GM21526 (cell line): ENCODE results near the gene GSC2.

Experiments used
- ATAC-seq: cut with Tn5 transposase; IDR thresholded peaks from one replicate; pipeline ENCODE4 v1.9.1; 2021; ENCODE audit warnings: moderate library complexity; ENCODE audit not compliant: unreplicated experiment, low FRiP score

GSC2 gene

DNA sequence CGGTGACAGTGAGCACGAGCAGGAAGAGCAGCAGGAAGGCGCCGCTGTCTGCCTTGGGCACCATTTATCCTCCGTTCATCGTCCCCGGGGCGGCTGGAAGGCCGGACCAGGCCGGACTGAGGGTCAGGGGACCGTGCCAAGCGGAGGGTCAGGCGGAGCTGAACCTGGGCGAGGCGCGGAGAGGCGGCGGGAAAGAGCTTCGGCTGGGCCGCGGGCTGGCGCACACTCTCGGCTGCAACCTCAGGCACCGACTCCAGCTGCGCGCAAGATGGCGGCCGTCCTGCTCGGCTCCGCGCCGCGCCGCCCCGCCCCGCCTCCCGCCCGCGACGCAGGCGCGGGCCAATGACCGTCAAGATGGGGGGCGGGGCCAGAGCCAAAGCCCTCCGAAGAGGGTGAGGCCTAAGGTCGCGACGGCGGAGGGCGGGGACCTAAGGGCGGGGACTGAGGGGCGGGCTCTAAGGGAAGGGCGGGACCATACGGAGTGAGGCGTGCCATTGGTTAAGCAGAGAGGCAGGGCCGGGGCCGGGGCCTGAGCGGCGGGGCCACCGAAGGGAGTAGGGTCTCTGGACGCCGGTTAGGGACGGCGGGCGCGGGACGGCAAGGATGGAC, 27.8 kb downstream of the GSC2 start, which contains the start of gene DGCR2:
Gene DGCR2 (minus strand): TSS at position 270 of the 609 bp plus-strand sequence. CDS start 206 bp downstream, at position 64.
- ATAC-seq, result peak; percentile 62

DNA sequence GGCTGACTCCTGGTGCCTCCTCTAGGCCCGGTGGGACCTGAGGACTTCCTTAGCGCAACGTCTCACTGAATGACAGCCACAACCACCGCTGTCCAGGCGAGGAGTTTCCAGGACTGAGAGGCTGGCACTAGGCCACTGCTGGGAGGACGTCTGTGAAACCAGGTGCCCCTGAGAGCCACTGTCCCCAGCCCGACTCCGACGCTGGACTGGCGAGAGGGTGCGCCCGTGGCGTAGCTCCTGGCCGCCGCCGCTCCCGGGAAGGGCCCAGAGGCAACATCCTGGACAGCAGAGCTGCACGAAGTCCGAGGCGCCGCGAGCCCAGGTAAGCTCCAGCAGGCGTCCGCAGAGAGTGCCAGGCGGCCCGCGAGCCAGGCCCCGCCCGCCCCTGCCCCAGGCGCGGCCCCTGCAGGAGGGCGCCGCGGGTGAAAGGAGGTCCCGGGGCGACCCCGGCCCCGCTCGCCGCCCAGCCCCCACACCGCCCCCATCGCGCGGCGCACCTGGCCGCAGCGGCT, 28.4 kb downstream of the GSC2 start:
- ATAC-seq, result peak; percentile 16

DNA sequence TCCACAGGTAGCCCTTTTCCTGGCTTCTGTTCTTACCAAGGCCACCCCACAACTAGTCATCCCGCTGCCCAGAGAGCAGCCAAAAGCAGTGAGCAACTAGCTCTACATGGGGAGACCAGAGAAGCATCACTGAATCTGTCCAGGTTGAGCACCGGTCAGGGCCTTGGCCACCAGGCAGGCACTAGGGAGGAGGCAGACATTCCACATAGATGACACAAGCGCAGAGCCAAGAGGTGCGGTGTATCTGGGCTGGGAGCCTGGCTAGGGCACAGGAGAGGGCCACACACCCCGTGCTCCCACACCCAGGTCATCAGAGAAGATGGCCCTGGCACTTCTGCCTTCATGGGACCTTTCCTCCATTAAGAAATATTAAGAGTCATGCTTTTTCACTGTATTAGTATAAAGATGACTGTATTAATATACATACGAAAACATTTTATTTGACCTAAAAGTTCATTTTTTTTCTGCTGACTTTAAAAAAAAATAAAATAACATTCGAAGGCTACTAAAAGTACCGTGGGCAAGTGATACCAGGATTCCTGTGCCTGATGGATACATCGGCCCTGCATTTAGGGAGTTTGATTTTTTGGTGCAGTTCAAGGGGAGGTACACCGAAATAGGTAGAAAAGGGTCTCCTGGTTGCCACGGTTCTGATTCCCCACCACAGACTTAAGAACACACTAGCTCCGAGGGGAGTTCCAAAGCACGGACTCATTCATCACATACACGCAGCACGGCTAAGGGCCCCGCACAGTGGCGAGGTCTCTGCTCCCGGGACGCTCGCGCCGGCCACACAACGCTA, 29.1 kb downstream of the GSC2 start:
- ATAC-seq, result peak; percentile 17

DNA sequence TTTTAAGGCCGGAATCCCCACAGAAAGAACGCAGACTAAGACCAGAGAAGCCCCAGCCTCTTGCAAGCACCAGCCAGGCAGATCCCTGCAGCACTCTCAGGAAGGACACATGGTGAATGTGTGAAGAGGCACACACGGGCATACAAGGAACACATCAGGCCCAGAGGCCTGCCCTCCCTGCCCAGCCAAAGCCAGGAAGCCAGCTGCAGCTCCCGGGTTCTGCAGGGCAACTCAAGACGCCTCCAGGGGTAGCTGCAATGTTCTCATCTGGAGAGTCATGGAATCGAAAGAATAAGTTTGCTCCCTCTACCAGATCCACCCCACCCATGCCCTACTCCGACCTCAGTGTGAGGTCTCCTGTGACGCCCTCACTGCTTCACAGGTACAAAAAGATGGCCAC, 30.1 kb downstream of the GSC2 start:
- ATAC-seq, result no peak

DNA sequence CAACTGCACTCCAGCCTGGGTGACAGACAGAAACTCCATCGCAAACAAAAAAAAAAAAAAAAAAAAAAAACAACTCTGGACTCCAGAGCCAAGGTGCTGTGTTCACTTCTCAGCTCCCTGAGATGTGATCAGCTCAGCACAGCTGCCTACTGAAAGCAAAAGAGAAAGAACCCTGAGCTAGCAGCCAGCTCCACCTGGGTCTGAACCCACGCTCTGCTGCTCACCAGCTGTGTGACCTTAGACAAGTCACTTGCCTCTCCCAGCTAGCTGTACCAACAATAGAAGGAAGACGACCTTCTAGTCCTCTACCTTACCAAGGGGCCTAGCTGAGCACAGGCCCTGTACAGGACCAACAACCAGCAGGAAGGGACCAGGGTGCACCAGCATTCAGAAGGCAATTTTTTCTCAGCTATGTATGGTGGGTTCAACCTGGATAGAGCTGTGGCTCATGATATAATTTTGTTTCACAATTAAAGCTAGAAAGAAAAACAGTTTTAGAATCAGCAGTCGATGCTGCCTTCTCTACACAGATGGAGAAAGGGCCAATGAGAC, 31.7 kb downstream of the GSC2 start:
- no peak for ATAC-seq

DNA sequence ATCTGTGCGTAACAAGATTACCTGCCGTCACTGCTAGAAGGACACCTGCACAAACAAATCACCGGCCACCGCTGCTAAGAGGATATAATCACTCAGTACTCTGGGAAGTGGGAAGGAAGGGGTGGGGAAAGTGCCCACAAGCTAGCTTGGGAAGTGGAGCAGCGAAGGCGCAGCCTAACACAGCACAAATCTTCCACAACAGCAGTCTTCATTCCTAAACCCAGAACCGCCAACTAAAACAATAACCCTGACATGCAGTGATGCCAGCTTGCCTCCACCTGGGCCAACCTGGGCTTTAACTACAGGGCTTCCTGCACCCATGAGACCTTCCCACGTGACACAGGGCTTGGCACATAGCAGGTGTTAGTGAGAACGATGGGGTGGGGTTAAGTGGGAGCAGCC, 33.0 kb downstream of the GSC2 start:
- ATAC-seq, result no peak

DNA sequence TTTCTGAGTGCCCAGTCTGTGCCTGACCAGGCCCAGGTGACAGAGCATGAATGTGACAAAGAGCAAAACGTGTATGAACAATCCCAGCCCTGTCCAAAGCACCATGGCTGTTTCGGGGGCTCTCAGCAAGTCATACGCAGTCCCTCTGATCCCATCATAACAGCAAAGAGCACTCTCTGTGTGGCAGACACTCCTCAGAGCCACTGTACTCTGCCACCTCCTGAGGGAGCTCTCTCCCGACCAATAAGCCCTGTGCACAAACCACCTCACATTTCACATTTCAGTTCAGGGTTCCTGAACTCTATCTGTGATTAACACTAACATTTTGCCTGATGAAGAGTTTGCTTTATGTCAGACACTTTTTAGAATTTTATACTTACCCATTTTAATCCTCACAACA, 34.5 kb downstream of the GSC2 start:
- no peak for ATAC-seq

DNA sequence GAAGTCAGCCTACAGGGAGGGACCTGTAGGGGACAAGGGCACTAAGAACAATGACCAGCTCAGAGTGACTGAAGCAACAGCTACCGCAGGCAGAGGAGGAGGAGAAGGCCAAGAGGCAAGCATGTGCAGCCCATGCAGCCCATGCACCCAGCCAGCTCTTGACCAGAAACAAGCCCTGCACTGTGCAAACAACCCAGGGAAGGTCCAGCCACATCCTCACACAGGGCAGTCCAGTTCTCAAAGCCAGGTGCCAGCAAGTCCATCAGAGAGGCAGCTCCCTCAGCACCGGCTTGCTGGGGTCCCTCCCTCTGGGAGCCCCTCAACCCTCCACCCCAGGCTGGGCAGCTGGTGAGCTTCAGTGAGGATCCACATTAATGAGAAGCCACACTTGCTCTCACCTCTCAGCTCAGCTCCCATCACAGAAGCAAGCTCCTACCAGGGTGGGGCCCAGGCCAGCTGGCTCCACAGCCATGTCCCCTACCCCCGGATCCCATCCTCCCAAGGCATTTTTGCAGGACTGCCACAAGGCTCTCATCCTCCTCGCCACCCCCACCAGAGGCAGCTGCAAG, 35.0 kb downstream of the GSC2 start:
- no peak for ATAC-seq

DNA sequence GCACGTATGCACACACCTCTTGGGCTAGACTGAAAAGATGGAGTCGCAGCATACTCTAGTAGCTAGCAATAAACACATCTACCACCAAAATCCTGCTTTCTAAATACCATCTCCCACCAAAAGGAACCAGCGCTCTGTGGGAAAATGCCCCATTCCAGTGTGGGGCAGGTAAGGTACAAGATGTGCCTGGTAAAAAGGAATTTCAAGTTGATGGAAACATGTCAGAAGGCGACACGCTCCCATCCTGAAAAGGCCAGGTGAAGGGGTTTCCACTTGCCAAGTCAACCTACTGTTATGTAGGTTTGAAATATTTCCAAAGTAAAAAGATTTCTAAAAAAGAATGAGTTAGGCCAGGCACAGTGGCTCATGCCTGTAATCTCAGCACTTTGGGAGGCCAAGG, 36.7 kb downstream of the GSC2 start:
- ATAC-seq, result no peak

DNA sequence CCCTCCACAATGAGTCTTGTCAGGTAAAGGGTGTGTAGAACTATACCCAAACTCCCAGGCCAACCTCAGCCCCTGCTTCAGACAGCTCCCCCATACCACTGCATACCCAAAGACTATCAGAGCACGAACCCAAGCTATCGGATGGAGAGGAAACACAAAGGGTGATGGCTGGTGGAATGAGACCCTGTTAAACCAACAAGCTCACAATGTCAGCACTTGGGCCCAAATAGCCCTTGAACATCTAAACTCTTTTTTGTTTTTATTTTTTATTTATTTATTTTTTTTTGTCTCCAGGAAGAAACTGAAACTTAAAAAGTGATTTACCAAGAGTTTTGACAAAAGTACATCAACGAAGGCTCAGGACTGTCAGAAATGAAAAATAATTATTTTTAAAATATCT, 38.5 kb downstream of the GSC2 start:
- ATAC-seq, result no peak

DNA sequence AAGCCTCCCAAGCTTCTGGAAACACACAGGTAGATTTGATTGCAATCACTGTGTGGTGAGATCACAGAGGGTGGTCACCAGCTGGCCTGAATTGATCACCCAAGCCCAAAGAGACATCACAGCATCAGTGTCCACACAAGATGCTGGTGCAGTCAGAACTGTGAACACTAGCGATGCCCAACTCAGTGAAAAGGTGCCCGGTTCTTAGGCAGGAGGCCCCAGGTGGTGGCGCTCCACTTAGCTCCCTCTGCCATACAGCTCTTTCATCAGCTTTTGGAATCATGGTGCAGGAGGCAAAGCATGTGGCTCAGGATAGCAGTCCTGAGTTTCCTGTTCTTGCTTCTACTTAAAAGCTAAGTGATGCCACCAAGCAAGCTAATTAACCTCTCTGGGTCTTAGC, 39.0 kb downstream of the GSC2 start:
- no peak for ATAC-seq

DNA sequence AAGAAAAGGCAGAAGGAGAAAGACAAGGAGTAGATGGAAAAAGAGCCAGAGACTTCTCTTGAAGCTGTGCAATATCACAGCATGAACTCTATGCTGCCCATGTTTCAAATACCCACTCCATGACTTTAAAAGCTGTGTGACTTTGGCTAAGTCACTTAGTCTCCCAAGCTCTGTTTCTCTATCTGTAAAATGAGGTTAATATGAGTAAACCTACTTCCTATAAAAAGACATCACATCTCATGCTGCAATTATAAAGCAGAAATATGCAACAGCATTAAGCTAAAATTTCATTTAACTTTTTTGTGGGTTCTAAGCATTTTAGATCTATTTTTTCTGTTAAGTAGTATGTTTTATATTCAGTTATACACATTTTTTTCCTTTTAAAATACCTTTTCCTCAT, 39.4 kb downstream of the GSC2 start:
- ATAC-seq, result no peak

DNA sequence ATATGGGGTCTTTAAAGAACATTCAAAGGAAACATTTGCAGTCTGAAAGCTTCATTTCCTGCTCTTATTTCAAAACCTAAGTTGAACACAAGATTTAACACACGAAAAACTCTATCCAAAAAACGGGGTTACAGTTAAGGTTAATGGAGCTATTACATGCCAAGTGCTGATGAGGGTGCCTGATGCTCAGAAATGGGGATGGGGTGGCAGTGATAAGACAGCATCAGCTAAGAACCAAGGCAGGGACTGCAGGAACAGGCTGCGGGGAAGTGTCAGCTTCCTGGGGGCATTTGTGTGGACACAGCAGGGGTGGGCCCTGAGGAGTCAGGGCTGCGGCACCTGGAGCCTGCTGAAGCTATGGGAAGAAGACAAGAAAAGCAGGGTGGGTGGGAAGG, 40.0 kb downstream of the GSC2 start:
- no peak for ATAC-seq

DNA sequence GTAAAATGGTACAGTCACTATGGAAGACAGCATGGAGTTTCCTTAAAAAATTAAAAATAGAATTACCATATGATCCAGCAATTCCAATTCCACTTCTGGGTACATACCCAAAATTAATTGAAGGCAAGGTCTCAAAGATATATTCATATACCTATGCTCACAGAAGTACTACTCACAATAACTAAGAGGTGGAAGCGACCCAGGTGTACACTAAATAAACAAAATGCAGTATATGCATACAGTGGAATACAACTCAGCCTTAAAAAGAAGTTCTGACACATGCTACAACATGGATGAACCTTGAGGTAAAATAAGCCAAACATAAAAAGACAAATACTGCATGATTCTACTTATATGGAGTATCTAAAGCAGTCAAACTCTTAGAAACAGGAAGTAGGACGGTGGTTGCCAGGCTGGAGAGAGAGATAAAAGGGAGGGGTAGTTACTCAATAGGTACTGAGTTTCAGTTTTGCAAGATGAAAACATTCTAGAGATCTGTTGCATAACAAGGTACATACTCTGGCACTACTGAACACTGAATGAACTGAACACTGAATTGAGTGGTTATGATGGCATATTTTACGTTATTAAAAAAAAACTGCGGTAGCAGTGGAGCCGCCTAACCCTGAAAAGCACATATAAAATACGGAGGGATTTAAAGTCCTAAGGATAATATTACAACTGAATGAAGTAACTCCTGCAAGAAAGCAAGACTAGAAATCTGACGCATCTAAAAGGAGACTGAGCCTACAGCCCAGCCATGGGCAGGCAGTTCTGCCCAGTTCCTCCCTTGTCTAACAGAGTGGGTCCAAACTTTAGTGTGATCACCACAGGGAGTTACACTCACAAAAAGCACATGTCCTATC, 40.7 kb downstream of the GSC2 start:
- peak; percentile 69 for ATAC-seq

DNA sequence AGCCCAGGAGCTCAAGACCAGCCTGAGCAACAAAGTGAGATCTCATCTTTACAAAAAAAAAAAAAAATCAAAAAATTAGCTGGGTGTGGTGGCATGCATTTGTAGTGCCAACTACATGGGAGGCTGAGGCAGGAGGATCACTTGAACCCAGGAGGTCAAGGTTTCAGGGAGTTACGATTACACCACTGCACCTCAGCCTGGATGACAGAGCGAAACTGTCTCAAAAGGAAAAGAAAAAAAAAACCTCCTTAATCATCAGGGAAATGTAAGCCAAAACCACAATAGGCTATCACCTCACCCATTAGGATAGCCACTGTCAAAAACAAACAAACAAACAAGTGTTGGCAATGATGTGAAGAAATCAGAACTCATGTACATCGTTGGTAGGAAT, 41.3 kb downstream of the GSC2 start:
- ATAC-seq, result no peak

DNA sequence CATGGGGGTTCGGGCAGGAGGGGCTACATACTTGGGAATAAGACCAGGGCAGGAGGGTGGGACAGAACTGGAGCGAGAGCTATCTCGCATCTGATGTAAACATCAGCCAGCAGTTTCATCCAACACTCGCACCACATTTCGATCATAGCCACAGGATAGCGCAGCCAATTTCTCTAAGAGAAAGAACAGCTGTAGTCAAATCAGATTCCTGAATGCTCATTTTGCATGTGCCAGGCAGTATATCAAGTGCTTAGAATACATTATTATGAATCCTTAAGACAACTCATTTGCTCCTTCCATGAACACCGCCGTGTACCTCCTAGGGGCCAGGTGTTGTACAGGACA, 42.4 kb downstream of the GSC2 start:
- no peak for ATAC-seq

DNA sequence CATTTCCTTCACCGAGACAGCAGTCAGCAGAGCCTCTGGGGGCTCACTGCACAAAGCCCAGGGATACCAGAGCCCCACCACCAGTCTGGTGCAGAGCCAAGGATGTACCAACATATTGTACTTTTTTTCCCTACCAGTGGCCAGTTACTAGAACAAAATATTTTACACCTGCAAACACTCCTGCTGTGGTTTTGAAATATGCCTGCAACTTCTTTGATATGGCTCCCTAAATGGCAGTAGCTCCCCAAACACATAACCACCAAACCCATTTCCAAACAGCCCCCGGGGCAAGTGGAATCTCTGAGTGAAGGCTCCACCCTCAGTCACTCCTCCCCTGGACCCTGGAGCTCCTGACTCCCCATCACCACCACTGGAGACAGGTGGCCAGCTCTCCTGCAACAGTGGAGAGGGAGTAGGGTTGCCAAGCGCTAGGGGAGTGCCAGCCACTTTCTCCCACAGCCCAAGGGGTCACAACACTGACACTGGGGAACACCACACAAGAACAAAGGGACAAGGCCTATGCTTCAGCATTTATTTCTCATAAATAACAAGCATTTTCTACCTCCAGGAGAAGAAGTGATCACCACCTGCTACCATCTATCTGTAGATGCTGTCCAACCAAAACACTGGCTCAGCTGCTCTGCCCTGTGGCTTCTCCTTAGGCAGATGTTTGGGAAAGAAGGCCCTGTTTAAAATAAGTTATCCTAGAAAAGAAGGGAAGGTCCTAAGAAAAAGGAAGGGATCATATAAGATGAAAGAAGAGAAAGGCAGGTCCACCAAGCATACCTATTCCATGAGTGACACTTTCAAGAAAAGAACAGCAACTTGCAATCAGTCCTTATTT, 43.0 kb downstream of the GSC2 start:
- no peak for ATAC-seq

DNA sequence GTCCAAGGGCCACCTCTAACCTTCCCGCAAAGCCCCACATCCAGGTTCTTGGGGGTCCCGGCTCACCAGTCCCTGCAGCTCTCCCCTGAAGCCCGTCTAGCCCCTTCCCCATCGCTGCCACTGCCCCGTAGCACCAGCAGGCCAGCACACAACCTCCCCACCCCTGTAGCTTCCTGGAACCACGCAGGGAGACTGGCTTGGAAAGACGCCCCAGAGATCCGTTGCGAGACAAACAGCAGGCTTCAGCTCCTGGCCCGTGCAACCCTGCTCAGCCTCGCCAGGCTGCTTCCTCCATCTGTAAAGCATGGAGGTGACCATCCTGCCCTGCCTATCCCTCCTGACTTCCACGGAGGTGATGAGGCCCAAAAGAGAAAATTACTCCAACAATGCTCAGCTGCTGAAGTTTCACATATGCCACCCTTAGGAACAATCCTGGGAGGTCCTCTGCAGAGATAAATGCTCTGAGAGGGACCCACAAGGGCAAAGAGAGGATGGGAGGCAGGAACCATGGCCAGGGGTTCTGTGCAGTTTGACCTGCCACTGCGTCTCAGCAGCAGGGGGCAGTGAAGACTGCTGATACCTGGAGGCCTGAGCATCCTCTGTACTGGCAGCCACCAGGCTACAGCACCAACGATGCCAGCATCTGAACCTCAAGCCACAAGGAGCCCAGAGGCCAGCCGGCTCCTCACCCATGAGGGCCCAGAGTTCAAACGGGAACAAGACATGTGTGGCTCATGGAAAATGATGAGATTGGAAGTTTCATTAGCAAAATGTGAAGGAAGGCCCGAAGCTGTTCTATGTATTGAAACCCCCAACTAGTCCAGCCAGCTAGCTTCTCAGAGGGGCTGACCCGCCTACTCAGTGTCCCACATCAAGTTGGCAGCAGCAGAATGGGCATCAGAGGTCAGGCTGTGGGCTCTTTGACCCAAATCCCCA, 44.0 kb downstream of the GSC2 start:
- no peak for ATAC-seq

DNA sequence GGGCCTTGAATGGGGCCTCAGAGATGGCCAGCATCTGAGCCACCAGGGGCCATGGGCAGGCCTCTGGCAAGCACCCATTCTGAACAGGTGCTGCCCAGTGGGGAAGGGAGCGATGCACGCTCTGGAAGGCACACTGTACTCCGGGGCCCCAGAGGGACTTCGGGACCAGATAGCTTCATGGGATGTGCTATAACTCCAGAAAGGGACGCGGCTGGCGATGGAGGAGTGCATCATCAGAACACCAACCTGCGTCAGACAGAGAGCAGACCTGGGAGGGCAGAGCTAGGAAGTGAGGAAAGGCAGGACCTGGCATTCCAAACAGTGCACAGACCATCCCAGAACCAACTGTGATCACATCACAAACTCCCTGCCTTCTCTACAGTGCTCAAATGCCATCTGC, 44.6 kb downstream of the GSC2 start:
- no peak for ATAC-seq
